NCI-H345 treated with DMSO at 0.1 percent for 48 hours (cell line): ENCODE measurements around the gene C11orf98.
"Not testable (repeated sequence)": the region's sequence is repeated elsewhere in the genome, so short reads cannot be mapped to it uniquely, and the experiment has no call there.

Experiments used
- DNase-seq: peaks from one replicate; lab custom pipeline; 2025; ENCODE audit not compliant: unreplicated experiment; lab: John Stamatoyannopoulos, UW

Gene C11orf98

DNA sequence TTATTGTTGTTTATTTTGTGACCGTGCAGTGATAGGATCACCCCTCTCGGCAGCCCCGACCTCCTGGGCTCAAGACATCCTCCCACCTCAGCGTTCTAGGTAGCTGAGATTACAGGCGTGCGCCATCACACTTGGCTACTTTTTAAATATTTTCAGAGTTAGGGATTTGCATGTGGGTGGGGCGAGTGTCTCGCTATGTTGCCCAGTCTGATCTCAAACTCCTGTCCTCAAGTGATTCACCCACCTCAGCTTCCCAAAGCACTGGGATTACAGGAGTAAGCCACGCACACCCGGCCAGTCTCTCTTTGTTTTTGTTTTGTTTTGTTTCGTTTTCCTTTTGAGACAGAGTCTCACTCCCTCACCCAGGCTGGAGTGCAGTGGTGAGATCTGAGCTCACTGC lies 10.7 kb downstream of the C11orf98 start:
- no peak for DNase-seq

DNA sequence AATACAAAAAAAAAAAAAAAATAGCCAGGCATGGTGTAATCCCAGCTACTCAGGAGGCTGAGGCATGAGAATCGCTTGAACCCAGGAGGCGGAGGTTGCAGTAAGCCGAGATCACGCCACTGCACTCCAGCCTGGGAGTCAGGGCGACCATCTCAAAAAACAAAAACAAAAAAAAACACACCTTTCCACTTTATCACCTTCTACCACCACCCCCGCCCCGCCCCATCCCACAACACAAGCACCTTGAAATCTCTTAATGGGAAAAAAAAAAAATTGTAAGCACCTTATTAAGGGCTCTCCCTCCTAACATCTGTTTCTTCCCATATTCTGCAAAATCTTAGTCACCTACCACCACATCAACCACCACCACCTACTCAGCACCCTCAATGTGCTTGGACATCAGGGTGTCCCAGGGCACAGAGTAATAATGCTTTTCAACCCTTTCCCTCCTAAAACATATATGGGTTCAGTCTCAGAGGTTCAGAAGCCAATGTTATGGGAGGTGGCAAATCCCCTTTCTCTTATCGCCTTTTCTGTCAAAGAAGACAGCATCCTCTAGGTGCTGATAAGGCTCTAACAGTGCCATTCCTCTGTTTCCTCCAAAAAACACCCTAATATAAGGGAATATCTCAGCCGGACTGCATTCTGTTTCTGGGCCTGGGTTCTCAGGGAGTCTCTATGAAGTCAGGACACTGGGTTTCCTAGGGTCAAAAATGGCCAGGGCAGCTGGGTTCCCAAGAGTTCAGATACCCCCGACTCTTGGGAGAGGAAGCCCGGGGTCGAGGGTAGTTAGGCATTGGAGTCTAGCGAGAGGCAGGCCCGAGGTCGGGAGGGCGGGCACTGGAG lies 12.6 kb downstream of the C11orf98 start:
- DNase-seq: no peak

DNA sequence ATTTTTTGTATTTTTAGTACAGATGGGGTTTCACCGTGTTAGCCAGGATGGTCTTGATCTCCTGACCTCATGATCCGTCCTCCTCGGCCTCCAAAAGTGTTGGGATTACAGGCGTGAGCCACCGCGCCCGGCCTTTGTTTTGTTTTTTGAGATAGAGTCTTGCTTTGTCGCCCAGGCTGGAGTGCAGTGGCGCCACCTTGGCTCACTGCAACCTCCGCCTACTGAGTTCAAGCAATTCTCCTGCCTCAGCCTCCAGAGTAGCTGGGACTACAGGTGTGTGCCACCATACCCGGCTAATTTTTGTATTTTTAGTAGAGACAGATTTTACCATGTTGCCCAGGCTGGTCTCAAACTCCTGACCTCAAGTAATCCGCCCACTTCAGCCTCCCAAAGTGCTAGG lies 14.7 kb downstream of the C11orf98 start:
- not testable (repeated sequence) for DNase-seq

DNA sequence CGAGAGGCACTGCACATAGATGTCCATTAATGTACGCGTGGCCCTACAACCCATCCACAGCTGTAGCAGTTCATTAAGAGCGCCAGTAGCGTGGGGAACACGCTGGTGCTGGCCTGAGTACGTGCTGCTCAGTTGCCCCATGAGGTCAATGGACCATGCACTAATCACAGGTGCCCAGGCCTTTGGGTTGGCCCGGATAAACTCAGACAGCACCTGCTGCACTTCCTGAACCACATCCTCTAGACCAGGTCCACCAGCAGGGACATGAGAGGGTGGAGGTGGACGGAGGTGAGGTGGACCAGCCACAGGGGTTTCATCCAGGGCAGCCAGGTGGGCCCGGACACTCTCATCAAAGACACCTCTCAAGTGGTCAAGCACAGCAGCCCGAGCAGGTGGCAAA lies 15.5 kb downstream of the C11orf98 start:
- DNase-seq: no peak

DNA sequence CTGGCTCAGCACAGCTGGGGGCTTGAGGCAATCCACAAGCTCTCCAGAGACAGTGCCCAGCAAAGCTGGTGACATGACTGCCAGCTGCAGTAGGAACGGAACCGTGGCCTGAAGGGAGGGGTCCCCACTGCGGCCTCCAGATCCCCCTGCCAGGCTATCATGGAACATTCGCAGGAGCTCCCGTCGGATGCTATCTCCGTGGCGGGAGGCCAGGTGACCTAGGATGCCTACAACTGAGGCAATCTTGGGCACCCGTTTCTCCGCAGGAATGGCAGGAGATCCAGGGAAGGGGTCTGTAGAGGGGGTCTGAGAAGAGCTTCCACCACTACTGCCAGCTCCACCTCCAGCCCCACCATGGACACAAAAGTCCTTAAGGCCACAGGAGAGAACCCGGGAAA lies 16.0 kb downstream of the C11orf98 start:
- DNase-seq: no peak

DNA sequence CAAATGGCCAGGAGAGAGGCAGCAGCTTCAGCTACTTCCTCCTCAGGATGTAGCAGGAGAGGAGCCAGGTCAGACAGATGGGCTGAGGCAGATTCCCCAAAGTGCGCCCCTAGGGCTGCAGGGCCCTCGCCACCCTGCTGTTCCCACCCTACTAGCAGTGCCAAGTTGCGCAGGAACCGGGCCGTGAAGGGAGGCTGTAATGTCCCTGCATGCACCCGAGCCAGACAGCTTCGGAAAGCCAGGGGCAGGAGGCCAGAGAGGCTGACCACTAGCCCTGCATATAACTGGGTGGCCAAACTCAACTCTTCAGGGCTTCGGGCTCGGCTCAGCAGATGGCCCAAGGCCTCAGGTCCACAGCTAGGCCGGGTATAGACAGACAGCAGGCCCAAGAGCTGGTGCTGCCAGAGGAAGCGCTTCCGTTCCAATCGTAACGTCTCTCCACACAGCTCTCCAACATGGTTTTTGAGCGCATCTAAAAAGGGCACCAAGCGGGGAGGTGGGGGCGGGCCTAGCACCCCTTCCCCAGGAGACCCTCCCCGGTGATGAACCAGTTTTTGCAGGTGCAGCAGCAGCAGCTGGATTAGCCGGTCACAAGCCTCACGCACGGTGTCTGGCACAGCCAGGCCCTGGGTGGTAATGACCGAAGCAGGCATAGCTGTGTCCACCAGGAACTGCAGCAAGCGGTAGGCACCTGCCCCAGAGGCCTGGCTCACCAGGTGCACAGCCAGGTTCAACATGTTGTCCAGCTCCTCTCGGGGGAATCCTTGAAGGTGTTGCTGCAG lies 16.6 kb downstream of the C11orf98 start:
- DNase-seq: no peak

DNA sequence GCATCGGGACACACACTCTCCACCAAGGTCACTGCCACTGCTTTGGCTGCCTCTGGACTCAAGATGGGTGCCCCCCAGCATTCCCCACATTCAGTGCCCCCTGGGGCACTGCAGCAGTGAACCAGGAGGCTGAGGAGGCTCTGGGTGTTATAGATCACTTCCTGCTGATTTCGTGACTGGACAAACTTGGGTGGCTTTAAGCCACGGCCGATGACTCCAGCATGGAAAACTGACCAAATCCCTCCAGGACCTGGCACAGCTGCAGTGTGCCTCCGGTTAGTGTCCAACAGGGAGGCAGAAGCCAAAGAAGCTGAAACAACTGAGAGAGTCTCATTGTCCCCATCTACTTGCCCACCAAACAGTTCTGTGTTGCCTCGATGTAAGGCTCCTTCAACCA lies 17.4 kb downstream of the C11orf98 start:
- DNase-seq: no peak

DNA sequence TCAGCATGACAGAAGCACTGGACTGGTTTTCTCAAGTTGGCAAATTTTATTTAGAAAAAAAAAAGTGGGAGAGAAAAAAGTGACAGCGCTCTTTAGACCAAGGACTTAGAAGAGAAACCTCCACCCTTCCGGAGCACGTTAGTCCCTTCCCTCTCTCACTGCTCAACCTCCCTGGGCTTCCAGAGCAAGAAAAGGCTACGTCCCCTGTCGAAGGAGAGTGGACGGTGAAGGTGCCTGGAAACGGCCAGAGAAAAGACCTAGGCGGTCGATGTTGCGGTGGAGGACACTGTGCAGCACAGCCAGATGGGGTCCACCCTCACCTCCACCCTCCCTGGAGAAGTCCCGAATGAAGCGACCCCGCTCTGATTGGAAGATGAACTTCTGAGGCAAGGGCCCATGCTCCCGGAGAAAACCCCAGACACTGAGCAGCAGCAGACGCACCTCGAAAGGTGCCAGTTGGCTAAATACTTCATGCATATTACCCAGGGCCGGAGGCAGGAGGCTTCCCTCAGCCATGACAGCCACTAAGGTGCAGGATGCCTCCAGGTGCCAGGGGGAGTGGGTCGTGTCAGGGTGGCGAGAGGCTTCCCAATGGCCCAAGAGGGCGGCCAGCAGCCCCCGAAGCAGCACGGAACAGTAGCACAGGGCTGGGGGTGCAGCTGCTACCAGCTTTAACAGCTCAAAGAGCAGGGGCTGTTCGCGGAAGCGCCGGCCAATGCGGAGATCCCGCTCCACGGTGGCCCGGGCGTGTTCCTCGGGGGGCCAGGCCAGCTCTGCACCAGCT lies 18.0 kb downstream of the C11orf98 start:
- no peak for DNase-seq

DNA sequence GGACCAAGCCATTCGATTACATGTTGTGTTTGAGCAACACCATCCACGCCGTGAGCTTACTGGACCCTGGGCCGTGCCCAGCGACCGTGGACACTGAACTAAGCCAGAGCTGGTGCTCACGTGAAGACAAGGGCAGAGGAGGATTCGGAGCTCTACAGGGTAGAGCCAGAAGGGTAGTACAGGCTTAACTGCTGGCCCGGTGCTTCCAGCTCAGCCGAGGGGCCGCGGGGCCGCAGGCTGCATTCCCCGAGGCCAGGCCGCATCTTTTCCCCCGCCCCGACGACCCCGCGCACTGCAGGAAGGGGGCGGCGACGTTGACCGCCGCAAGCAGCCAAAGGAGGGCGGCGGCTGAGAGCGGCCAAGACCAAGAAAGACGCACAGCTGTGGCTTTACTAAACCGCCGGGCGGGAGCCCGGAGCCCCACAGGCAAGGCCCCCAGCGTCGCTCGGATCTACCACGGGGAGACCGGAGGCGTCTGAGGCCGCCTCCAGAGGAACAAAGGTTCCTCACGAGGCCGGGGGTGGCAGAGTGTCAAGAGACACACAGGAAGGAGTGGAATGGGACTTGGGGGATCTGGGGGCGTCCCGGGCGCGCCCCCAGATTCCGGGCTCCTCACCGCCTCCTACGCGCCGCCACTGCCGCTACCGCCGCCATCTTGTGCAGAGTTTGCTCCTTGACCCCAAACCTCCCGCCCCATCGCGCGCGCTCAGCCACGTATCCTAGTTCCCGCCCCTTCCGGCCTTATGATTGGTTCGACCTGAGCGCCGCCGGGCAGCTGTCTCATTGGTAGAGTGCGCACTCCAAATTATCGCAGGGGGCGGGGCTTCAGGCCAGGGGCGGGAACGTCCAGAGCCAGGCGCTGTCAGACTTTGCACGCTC lies 18.8 kb downstream of the C11orf98 start, which contains the start of gene GANAB:
Gene GANAB (minus strand): TSS at position 668 of the 879 bp plus-strand sequence. CDS start 14 bp downstream, at position 654.
- peak; percentile 97 for DNase-seq

DNA sequence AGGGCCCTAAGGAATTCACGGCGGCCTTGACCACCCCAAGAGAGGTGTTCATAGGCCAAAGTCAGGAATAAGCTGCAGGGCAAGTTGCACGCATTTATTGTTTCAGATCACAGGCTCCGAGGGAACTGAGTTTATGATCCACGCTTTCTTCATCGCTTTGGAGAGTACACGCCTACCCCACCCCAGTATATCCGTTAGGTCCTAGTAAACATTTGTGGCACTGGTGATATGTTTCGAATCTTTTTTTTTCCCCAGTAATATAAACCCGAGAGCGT lies 19.4 kb downstream of the C11orf98 start:
- DNase-seq: no peak

DNA sequence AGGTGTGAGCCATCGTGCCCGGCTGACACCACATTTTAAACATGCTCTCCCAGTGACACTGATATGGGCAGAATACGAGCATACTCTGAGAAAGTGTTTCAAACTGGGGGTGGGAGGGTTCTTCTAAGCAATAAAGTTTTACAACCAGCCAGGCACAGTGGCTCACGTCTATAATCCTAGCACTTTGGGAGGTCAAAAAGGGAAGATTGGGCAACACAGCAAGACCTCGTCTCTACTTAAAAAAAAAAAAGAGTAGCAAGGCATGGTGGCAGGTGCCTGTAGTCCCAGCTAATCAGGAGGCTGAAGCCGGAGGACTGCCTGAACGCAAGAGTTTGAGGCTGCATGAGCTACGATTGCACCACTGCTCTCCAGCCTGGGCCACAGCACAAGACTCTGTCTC lies 20.8 kb downstream of the C11orf98 start:
- no peak for DNase-seq

DNA sequence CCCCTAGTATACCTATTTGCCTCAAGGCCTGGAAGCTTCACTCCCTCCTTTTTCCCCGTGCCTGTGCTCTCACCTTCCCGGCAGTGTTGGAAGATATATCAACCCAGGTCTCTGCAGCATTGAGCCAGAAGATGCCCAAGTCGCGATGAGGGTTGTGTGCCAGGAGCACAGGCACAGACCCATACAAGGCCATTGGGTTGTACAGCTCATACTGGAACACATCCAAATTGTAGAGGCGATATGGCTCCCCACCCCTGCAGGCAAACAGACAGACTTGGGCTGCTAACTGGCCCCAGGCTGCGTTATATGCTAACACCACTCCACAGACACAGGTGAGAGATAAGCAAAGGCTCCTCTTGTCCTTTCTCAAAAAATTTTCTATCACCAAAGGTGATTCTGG lies 32.5 kb downstream of the C11orf98 start:
- DNase-seq: no peak

DNA sequence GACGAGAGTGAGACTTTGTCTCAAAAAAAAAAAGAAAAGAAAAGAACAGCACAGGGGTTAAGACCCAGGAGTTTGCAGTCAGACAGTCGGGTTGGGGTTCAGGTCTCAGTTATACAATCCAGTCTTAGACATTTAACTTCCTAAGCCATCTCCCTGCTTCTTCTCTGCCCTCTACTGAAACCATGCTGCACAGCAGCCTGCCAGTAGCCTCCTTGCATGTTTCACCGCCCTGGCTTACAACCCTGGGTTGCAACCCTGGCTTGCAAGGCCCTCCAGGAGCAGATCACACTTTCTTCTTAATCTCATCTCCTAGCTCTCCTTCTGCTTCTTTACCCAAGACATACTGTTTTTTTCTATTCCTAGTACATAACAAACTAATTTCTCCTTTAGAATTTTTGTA lies 37.3 kb downstream of the C11orf98 start:
- no peak for DNase-seq

DNA sequence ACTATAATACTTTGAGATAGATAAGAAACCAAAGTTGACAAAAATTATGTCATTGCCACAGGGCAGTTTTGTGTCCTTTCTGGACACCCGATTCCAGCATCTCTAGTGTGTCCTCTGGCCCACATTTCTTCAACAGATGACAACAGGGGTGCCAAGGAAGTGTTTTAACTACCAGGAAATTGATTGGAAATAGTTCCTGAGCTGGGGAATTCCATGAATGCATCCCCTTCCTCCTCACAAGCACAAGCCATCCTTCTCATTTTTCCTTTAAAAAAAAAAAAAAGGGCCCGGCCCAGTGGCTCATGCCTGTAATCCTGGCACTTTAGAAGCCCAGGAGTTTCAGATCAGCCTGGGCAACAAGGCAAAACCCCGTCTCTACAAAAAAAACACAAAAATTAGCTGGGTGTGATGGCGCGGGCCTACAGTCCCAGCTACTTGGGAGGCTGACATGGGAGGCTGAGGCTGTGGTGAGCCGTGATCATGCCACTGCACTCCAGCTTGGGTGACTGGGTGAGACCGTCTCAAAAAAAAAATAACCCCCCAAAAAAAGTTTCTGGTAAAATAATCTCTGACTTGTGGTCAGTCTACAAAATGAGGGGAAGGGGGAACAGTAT lies 42.4 kb downstream of the C11orf98 start:
- DNase-seq: no peak

DNA sequence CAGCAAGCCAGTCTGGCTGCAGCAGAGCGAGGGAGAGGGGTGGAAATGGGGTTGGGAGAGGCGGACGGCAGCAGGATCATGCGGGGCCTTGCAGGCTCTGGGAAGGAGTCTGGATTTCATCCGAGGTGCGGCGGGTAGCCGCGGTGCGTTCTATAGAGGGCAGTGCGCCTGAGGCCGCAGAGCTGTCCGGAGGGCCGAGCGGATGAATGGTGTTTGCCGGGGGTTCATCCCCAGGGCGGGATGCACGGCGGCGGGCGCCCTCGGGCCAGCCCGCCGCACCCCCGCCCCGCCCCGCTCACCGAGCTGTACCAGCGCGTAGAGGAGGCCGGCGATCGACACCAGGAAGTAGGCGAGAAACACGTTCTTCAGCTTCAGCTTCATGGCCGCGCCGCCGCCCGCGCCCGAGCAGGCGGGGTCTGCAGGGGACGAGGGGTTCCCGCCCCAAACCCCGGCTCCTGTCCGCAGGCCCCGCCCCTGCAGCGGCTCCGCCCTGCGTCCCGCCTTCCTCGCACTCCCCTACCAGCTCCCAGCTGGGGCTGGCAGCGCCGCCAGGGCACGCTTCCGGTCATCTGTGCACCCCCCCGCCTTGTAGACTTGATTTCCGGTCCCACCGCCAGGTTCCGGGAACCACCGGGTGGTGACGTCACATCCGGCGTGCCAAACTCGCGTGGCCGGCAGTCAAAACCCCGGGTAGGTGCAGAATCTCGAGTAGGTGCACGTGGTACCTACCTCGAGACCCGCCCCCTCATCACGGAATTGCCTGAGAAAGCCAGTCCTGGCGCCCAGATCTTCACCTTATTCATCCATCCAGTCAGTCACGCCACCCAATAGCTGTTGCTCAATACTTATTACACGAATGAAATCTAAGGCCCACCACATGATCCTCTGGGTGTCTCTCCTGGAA lies 43.2 kb downstream of the C11orf98 start, which contains the start of gene B3GAT3:
Gene B3GAT3 (minus strand): TSS at position 420 of the 904 bp plus-strand sequence. CDS start 39 bp downstream, at position 381.
- peak; percentile 93 for DNase-seq

DNA sequence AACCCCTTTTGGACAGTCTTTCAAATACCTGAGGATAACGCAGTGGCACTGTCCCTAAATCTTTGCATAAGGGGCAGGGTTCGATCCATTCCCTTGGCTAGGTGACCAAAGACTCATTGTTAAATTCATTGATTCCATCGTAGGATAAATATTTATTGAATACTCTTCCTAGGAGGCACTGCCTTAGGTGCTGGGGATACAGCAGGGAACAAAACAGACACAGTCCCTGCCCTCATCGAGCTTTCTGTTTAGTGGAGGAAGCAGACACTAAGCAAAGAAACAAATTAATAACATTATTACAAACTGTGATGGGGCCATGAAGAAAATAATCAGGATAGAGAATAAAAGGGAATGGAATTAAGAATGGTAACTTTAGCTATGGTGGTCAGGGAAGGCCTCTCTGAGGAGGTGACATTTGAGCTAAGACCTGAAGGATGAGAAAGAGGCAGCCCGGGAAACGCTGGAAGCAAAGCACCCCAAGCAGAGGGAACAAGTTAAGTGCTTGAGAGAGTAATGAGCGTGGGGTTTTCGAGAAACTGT lies 43.9 kb downstream of the C11orf98 start:
- DNase-seq: no peak

DNA sequence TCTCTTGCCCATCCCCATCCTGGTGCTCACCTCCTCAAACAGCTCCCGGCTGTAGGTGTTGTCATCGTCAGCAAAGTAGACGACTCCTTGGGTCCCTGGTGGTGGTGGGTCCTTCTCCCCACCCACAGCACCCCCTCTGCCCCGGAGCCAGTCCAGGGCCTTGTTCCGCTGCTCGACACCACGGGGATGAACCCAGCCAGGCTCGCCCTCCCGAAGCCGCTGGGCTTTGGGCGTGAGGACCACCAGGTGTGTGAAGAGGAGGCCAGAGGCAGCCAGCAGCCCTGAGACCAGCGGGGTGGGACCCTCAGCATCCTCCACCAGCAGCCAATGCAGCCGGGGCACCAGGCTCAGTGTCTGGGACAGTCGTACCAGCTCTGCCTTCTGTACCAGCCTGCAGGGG lies 48.1 kb downstream of the C11orf98 start:
- not testable (repeated sequence) for DNase-seq

DNA sequence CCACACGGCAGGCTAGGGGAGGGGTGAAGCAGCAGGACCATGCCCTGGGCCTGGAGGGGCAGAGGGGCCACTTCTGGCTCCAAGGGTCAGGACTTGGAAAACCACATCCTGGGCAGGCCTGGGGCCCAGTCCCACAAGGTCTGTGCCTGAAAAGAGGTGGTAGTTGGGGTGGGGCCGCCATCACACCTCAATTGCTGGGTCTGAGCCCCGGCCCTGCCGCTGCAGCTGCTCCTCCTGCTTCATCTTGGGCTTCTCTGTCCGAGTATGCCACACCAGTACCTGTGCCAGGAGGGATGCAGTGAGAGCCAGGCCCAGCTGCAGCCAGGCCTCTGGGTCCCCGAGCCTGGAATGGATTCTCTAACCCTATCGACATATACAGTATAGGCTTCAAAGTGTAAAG lies 49.5 kb downstream of the C11orf98 start:
- no peak for DNase-seq

DNA sequence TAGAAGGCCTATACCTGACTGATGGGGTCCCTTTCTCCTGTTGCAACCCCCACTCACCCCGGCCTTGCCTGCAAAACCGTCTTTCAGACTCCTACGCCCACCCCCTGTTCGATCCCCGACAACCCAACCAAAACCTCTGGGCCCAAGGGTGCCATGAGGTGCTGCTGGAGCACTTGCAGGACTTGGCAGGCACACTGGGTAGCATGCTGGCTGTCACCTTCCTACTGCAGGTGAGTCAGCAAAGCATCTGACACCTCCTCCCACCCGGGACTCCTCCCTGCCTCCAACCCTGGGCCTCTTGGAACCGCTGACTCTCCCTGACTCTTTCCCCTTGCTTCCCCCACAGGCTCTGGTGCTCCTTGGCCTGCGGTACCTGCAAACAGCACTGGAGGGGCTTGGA lies 50.7 kb downstream of the C11orf98 start:
- DNase-seq: no peak
